ENCODE measurements around the gene BRSK2.

BRSK2 gene

DNA sequence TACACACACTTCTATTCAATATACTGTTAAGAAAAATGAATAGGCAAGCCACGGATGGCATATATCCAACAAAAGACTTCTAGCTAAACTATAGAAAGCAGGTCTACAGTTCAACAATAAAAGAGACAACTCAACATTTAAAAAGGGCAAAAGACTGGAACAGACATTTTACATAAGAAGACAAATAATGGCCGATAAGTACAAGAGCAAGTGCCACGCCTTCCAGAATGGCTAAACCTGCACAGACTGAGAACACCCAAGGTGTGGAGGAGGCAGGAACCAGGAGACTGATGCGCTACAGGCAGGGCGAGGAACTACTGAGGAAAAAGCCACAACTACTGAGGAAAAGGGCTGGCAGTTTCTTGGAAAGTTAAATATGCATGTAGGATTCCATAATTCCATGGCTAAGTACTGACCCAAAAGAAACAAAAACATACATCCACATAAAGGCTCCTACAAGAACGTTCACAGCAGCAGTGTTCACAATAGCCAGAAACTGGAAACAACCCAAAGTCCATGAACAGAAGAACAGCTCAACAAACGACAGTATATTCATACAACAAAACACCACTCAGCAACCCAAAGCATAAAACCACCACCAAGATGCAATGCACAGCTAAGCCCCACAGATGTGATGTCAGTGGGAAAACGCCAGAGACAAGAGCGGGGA is 106.5 kb downstream of the BRSK2 start:
- no peaks in the 10 kb centered on the region for H3K4me1 ChIP-seq (ENCODE audit: insufficient read depth, low read length, severe bottlenecking)
- H3K9me3 ChIP-seq (ENCODE audit: low read length) = no peaks in the 10 kb centered on the region
- no peak overlapping the region for H3K4me3 ChIP-seq (ENCODE audit: low read depth, low read length, poor library complexity, severe bottlenecking)
- H3K27me3 ChIP-seq (ENCODE audit: insufficient read depth, low read length) = no peaks in the 10 kb centered on the region
- H3K36me3 ChIP-seq (ENCODE audit: insufficient read depth, low read length) = no peaks in the 10 kb centered on the region
- H3K79me2 ChIP-seq (ENCODE audit: insufficient read depth, low read length) = no peaks in the 10 kb centered on the region
- H3K27ac ChIP-seq (ENCODE audit: low read depth, low read length, poor library complexity, severe bottlenecking) = no peak overlapping the region
- H4K20me1 ChIP-seq (ENCODE audit: insufficient read depth, low read length) = 0 out of 2 replicates have a peak, but pooled peaks cover 3% of the 10 kb centered on the region
- no peak overlapping the region for H3K9ac ChIP-seq (ENCODE audit: low read length)
- H3K4me2 ChIP-seq (ENCODE audit: low read length) = no peak overlapping the region
- TF ChIP-seq EZH2 (IDR thresholded peaks at IDR 0.05; ENCODE audit: borderline replicate concordance, low read length) (no peak), CTCF (IDR thresholded peaks at IDR 0.05; ENCODE audit: low read length) (no peak)
- H2AFZ ChIP-seq (ENCODE audit: low read length) = no peak overlapping the region
- H3K9me2 ChIP-seq (ENCODE audit: low read depth, low read length) = no peaks in the 10 kb centered on the region
- no peaks in the 10 kb centered on the region for H3F3A ChIP-seq (ENCODE audit: insufficient read depth, low read length)

- no peak overlapping the region for H3K27ac ChIP-seq (ENCODE audit: low read depth, low read length, poor library complexity, severe bottlenecking)
- no peaks in the 10 kb centered on the region for H3K79me2 ChIP-seq (ENCODE audit: insufficient read depth, low read length)
- no peak overlapping the region for H3K4me2 ChIP-seq (ENCODE audit: low read length)
- no peaks in the 10 kb centered on the region for H3K27me3 ChIP-seq (ENCODE audit: insufficient read depth, low read length)
- H2AFZ ChIP-seq (ENCODE audit: low read length) = no peak overlapping the region
- H3F3A ChIP-seq (ENCODE audit: insufficient read depth, low read length) = no peaks in the 10 kb centered on the region
- no peaks in the 10 kb centered on the region for H3K9me3 ChIP-seq (ENCODE audit: low read length)
- H3K4me3 ChIP-seq (ENCODE audit: low read depth, low read length, poor library complexity, severe bottlenecking) = no peak overlapping the region
- H3K9ac ChIP-seq (ENCODE audit: low read length) = no peak overlapping the region
- no peaks in the 10 kb centered on the region for H3K9me2 ChIP-seq (ENCODE audit: low read depth, low read length)
- H3K4me1 ChIP-seq (ENCODE audit: insufficient read depth, low read length, severe bottlenecking) = no peaks in the 10 kb centered on the region
- no peak for TF ChIP-seq CTCF (IDR thresholded peaks at IDR 0.05; ENCODE audit: low read length)
- TF ChIP-seq EZH2 (IDR thresholded peaks at IDR 0.05; ENCODE audit: borderline replicate concordance, low read length) = no peak
- no peaks in the 10 kb centered on the region for H3K36me3 ChIP-seq (ENCODE audit: insufficient read depth, low read length)
- 0 out of 2 replicates have a peak, but pooled peaks cover 3% of the 10 kb centered on the region for H4K20me1 ChIP-seq (ENCODE audit: insufficient read depth, low read length)
These were observed 107.0 kb downstream of the BRSK2 start for GRCh38 chr11:1496761-1497095.

GRCh38 chr11:1497600-1497999 is 107.9 kb downstream of the BRSK2 start:
- Histone ChIP-seq H3K27ac (ENCODE audit: low read depth, low read length, poor library complexity, severe bottlenecking) (no peak overlapping the region), H3K4me1 (ENCODE audit: insufficient read depth, low read length, severe bottlenecking) (no peaks in the 10 kb centered on the region), H3K4me3 (ENCODE audit: low read depth, low read length, poor library complexity, severe bottlenecking) (no peak overlapping the region), H3K4me2 (ENCODE audit: low read length) (no peak overlapping the region), H3K36me3 (ENCODE audit: insufficient read depth, low read length) (no peaks in the 10 kb centered on the region), H3K27me3 (ENCODE audit: insufficient read depth, low read length) (no peaks in the 10 kb centered on the region), H3K9me2 (ENCODE audit: low read depth, low read length) (no peaks in the 10 kb centered on the region), H3K9me3 (ENCODE audit: low read length) (no peaks in the 10 kb centered on the region), H3K9ac (ENCODE audit: low read length) (no peak overlapping the region), H4K20me1 (ENCODE audit: insufficient read depth, low read length) (0 out of 2 replicates have a peak, but pooled peaks cover 3% of the 10 kb centered on the region), H3K79me2 (ENCODE audit: insufficient read depth, low read length) (no peaks in the 10 kb centered on the region), H2AFZ (ENCODE audit: low read length) (no peak overlapping the region), H3F3A (ENCODE audit: insufficient read depth, low read length) (no peaks in the 10 kb centered on the region)
- no peak for TF ChIP-seq EZH2 (IDR thresholded peaks at IDR 0.05; ENCODE audit: borderline replicate concordance, low read length)
- TF ChIP-seq CTCF (IDR thresholded peaks at IDR 0.05; ENCODE audit: low read length) = no peak
